EH (cell line): ENCODE data around the gene RNF169.

Source experiments
- DNase-seq: peaks from one replicate; pipeline ENCODE4 v3.0.0-alpha.2; 2015; ENCODE audit warnings: low read depth

The RNF169 gene

GRCh38 chr11:74871037-74871436, 122.4 kb downstream of the RNF169 start:
- DNase-seq, result peak; percentile 4

- DNase-seq, result no peak
Observed at GRCh38 chr11:74877132-74877531, 128.5 kb downstream of the RNF169 start.
